Vagina (tissue), 2 donors: ENCODE data around the gene MFN2. TPM values are rescaled to one million over a fixed set of nuclear protein-coding genes. Genes with fewer than 3 reads are reported as not detected.
A peak's percentile ranks its signal among the peaks of the same experiment; 100 is the strongest.
"Not testable (repeated sequence)": the region's sequence is repeated elsewhere in the genome, so short reads cannot be mapped to it uniquely, and the experiment has no call there.

Experiments
- DNase-seq, 2 donors: peaks; one replicate each; pipeline ENCODE4 v3.0.0-alpha.2; 2017; ENCODE audit errors: extremely low spot score in 2 of 2
- H3K27ac ChIP-seq: fragments of 200-600 bp; sonication (generic); one replicate; pipeline ENCODE4 v1.5.1; 2019
- H3K27me3 ChIP-seq: fragments of 200-600 bp; sonication (generic); one replicate; pipeline ENCODE4 v1.5.1; 2019
- H3K36me3 ChIP-seq, 2 donors: fragments of 200-600 bp; sonication (generic); one replicate each; pipeline ENCODE4 v1.5.1; 2017 to 2019
- H3K4me1 ChIP-seq: fragments of 200-600 bp; sonication (generic); one replicate; pipeline ENCODE4 v1.5.1; 2019
- H3K4me3 ChIP-seq, 2 donors: fragments of 200-600 bp; sonication (generic); 1 replicate in 1 of 2; 2 replicates in 1 of 2; pipeline ENCODE4 v1.5.1; 2016 to 2019
- H3K9me3 ChIP-seq: fragments of 200-600 bp; sonication (generic); one replicate; pipeline ENCODE4 v1.5.1; 2019
- CTCF ChIP-seq, 3 experiments: fragments of 450-650 bp in 2 of 3; fragments of 200-600 bp in 1 of 3; sonication (generic) in 1 of 3; IDR thresholded peaks; one replicate each; pipeline ENCODE4 v1.5.1; 2017 to 2019; ENCODE audit warnings: antibody characterized with exemption in 3 of 3, mild to moderate bottlenecking in 2 of 3, moderate library complexity in 2 of 3
- POLR2A ChIP-seq, 2 donors: fragments of 450-650 bp; IDR thresholded peaks; one replicate each; pipeline ENCODE4 v1.6.1; 2017; ENCODE audit warnings: antibody characterized with exemption in 2 of 2, mild to moderate bottlenecking in 2 of 2, moderate library complexity in 2 of 2
- POLR2AphosphoS5 ChIP-seq, 2 donors: sonication (generic); formaldehyde crosslinking; IDR thresholded peaks; one replicate each; pipeline ENCODE4 v1.9.0; 2017; ENCODE audit warnings: antibody characterized with exemption in 2 of 2, mild to moderate bottlenecking in 2 of 2, low read depth in 1 of 2; ENCODE audit not compliant: insufficient read depth in 1 of 2
- intact Hi-C: fragments of 100-400 bp; cut with DNase I; formaldehyde crosslinking; loops from one replicate; pipeline ENCODE4 v1.15.1; 2023
- total RNA-seq: library from RNA; depleted of rRNA; stranded (reverse); fragments of >200 nt; gene quantifications from one replicate; pipeline ENCODE4 v1.2.3, GENCODE V29; 2016

MFN2 gene
- total RNA-seq, 1 donor from 2014 or later, result 61.6 TPM

GRCh38 chr1:11935057-11935412, 45.2 kb upstream of the MFN2 start:
- H3K4me1 ChIP-seq, result peaks cover 48% of the 10 kb centered on the region
- peak overlapping the region; percentile 57 to 59 for H3K4me3 ChIP-seq
- no peaks in the 10 kb centered on the region for H3K27me3 ChIP-seq
- no peak for DNase-seq
- no peaks in the 10 kb centered on the region for H3K36me3 ChIP-seq
- no peaks in the 10 kb centered on the region for H3K9me3 ChIP-seq
- TF ChIP-seq CTCF (IDR thresholded peaks at IDR 0.05) (no peak), POLR2A (IDR thresholded peaks at IDR 0.05) (no peak), POLR2AphosphoS5 (IDR thresholded peaks at IDR 0.05; ENCODE audit: insufficient read depth in 1 of 2, low read depth in 1 of 2) (no peak)
- intact Hi-C loops, result loop anchor here (2.0 kb wide), 1 partner anchor 44 kb away; no protein-coding TSS in a partner anchor
- peak overlapping the region; percentile 84 for H3K27ac ChIP-seq

GRCh38 chr1:11935733-11936132, 44.5 kb upstream of the MFN2 start:
- DNase-seq, H3K27me3 ChIP-seq, H3K9me3 ChIP-seq, H3K36me3 ChIP-seq: not testable (repeated sequence)
- peak overlapping the region in 1 of 2 donors; percentile 57 for H3K4me3 ChIP-seq
- intact Hi-C loops, result loop anchor here (2.0 kb wide), 1 partner anchor 43 kb away; no protein-coding TSS in a partner anchor
- peak overlapping the region; percentile 84 for H3K27ac ChIP-seq
- H3K4me1 ChIP-seq, result peaks cover 43% of the 10 kb centered on the region

- DNase-seq, result no peak
- H3K36me3 ChIP-seq, result no peaks in the 10 kb centered on the region
- H3K4me1 ChIP-seq, result peaks cover 43% of the 10 kb centered on the region
- H3K4me3 ChIP-seq, result no peak overlapping the region
- H3K9me3 ChIP-seq, result no peaks in the 10 kb centered on the region
- peak overlapping the region; percentile 65 for H3K27ac ChIP-seq
- intact Hi-C loops, result no loop called here
- no peaks in the 10 kb centered on the region for H3K27me3 ChIP-seq
- TF ChIP-seq POLR2A (IDR thresholded peaks at IDR 0.05) (no peak), POLR2AphosphoS5 (IDR thresholded peaks at IDR 0.05; ENCODE audit: insufficient read depth in 1 of 2, low read depth in 1 of 2) (peak in 1 of 2 donors; percentile 16), CTCF (IDR thresholded peaks at IDR 0.05) (no peak)
Observed at GRCh38 chr1:11938722-11939526, 41.3 kb upstream of the MFN2 start.

- intact Hi-C loops, result not testable (repeated sequence)
Observed at GRCh38 chr1:11939794-11940193, 40.5 kb upstream of the MFN2 start.

GRCh38 chr1:11940260-11940921, 39.9 kb upstream of the MFN2 start:
- TF ChIP-seq CTCF (IDR thresholded peaks at IDR 0.05) (no peak), POLR2AphosphoS5 (IDR thresholded peaks at IDR 0.05; ENCODE audit: insufficient read depth in 1 of 2, low read depth in 1 of 2) (no peak), POLR2A (IDR thresholded peaks at IDR 0.05) (no peak)
- no peak for DNase-seq
- intact Hi-C loops, result no loop called here
- Histone ChIP-seq H3K4me1 (peaks cover 36% of the 10 kb centered on the region), H3K4me3 (no peak overlapping the region), H3K27me3 (no peaks in the 10 kb centered on the region), H3K9me3 (no peaks in the 10 kb centered on the region), H3K36me3 (no peaks in the 10 kb centered on the region), H3K27ac (no peak overlapping the region)

More at GRCh38 chr1:11939794-11940193, 40.5 kb upstream of the MFN2 start:
- not testable (repeated sequence) for H3K27me3 ChIP-seq, H3K9me3 ChIP-seq, H3K36me3 ChIP-seq, DNase-seq, H3K4me3 ChIP-seq
- H3K27ac ChIP-seq, result peak overlapping the region; percentile 65
- peaks cover 42% of the 10 kb centered on the region for H3K4me1 ChIP-seq

GRCh38 chr1:11942280-11942679, 38.0 kb upstream of the MFN2 start:
- intact Hi-C loops, result no loop called here
- TF ChIP-seq POLR2A (IDR thresholded peaks at IDR 0.05) (no peak), POLR2AphosphoS5 (IDR thresholded peaks at IDR 0.05; ENCODE audit: insufficient read depth in 1 of 2, low read depth in 1 of 2) (no peak), CTCF (IDR thresholded peaks at IDR 0.05) (no peak)
- H3K4me3 ChIP-seq, result no peak overlapping the region
- no peaks in the 10 kb centered on the region for H3K27me3 ChIP-seq
- H3K4me1 ChIP-seq, result peaks cover 23% of the 10 kb centered on the region
- no peaks in the 10 kb centered on the region for H3K36me3 ChIP-seq
- no peak overlapping the region for H3K27ac ChIP-seq
- DNase-seq, result no peak
- H3K9me3 ChIP-seq, result no peaks in the 10 kb centered on the region
